Measurements from ENCODE around the gene SLC25A1. TPM values are rescaled to one million over a fixed set of nuclear protein-coding genes. Genes with fewer than 3 reads are reported as not detected.

SLC25A1 gene
- total and polyA plus RNA-seq, 2 donors (not counting 1 experiment from before 2014, with no cell fraction given), result 41.3 to 47.7 TPM

- Histone ChIP-seq H3K9me3 (ENCODE audit: control extremely low read depth in 1 of 3, control insufficient read depth in 2 of 3, insufficient read depth in 1 of 3, low read length in 2 of 3) (no peaks in the 10 kb centered on the region), H3K4me3 (ENCODE audit: control extremely low read depth in 1 of 5, extremely low read depth in 1 of 5, insufficient read depth in 1 of 5, low read depth in 2 of 5, low read length in 4 of 5) (no peak overlapping the region), H2AFZ (ENCODE audit: insufficient read depth, low read depth, low read length, poor library complexity, severe bottlenecking) (no peak overlapping the region), H3K36me3 (replicated peaks in 1 of 2; ENCODE audit: control extremely low read depth in 1 of 2, control insufficient read depth in 1 of 2, extremely low read depth in 1 of 2, insufficient read depth in 2 of 2, low read length in 1 of 2) (no peaks in the 10 kb centered on the region), H3K4me2 (replicated peaks; ENCODE audit: low read depth, low read length, poor library complexity, severe bottlenecking) (no peak overlapping the region), H3K4me1 (ENCODE audit: control insufficient read depth in 2 of 2, insufficient read depth in 2 of 2, low read length in 2 of 2) (no peaks in the 10 kb centered on the region), H3K9ac (ENCODE audit: low read length) (no peak overlapping the region), H3K79me2 (ENCODE audit: control insufficient read depth, insufficient read depth, low read length) (no peaks in the 10 kb centered on the region), H3K27me3 (replicated peaks in 1 of 4; ENCODE audit: control extremely low read depth in 1 of 4, control insufficient read depth in 3 of 4, insufficient read depth in 4 of 4, low read length in 3 of 4) (no peaks in the 10 kb centered on the region), H3K27ac (ENCODE audit: low read length in 2 of 2) (no peak overlapping the region), H4K20me1 (ENCODE audit: control insufficient read depth, insufficient read depth, low read length, poor library complexity, severe bottlenecking) (no peaks in the 10 kb centered on the region)
- WGBS (ENCODE audit: insufficient coverage), result 96% methylated on average over 5 of the region's 7 CpGs
- POLR2A ChIA-PET, result no interaction called here
- no peak overlapping the region for H3K4me3 Mint-ChIP-seq
- DNase-seq, result no peak
- H3K9me3 Mint-ChIP-seq (ENCODE audit: insufficient read depth), result no peaks in the 10 kb centered on the region
- no peaks in the 10 kb centered on the region for H3K27me3 Mint-ChIP-seq
- TF ChIP-seq EZH2 (IDR thresholded peaks at IDR 0.05; ENCODE audit: borderline replicate concordance, insufficient read depth, low read depth, low read length, poor library complexity, severe bottlenecking) (no peak), CTCF (IDR thresholded peaks at IDR 0.05) (no peak)
- intact Hi-C loops (cut with micrococcal nuclease), result no loop called here
- CTCF ChIA-PET, result no interaction called here
- no peak overlapping the region for H3K27ac Mint-ChIP-seq
- no peak for ATAC-seq (ENCODE audit: low read depth)
- H3K4me1 Mint-ChIP-seq, result no peaks in the 10 kb centered on the region
Measured at GRCh38 chr22:19224985-19225384, 46.4 kb upstream of the SLC25A1 start.

- intact Hi-C loops (cut with micrococcal nuclease), result no loop called here
- CTCF ChIA-PET, result no interaction called here
- Mint-ChIP-seq H3K27me3 (no peaks in the 10 kb centered on the region), H3K27ac (no peak overlapping the region), H3K4me1 (no peaks in the 10 kb centered on the region), H3K4me3 (no peak overlapping the region), H3K9me3 (ENCODE audit: insufficient read depth) (no peaks in the 10 kb centered on the region)
- Histone ChIP-seq H3K27ac (ENCODE audit: low read length in 2 of 2) (no peak overlapping the region), H3K4me2 (replicated peaks; ENCODE audit: low read depth, low read length, poor library complexity, severe bottlenecking) (no peak overlapping the region), H3K4me3 (ENCODE audit: control extremely low read depth in 1 of 5, extremely low read depth in 1 of 5, insufficient read depth in 1 of 5, low read depth in 2 of 5, low read length in 4 of 5) (no peak overlapping the region), H3K36me3 (replicated peaks in 1 of 2; ENCODE audit: control extremely low read depth in 1 of 2, control insufficient read depth in 1 of 2, extremely low read depth in 1 of 2, insufficient read depth in 2 of 2, low read length in 1 of 2) (no peaks in the 10 kb centered on the region), H4K20me1 (ENCODE audit: control insufficient read depth, insufficient read depth, low read length, poor library complexity, severe bottlenecking) (no peaks in the 10 kb centered on the region), H2AFZ (ENCODE audit: insufficient read depth, low read depth, low read length, poor library complexity, severe bottlenecking) (no peak overlapping the region), H3K4me1 (ENCODE audit: control insufficient read depth in 2 of 2, insufficient read depth in 2 of 2, low read length in 2 of 2) (no peaks in the 10 kb centered on the region), H3K79me2 (ENCODE audit: control insufficient read depth, insufficient read depth, low read length) (no peaks in the 10 kb centered on the region), H3K9me3 (ENCODE audit: control extremely low read depth in 1 of 3, control insufficient read depth in 2 of 3, insufficient read depth in 1 of 3, low read length in 2 of 3) (no peaks in the 10 kb centered on the region), H3K27me3 (replicated peaks in 1 of 4; ENCODE audit: control extremely low read depth in 1 of 4, control insufficient read depth in 3 of 4, insufficient read depth in 4 of 4, low read length in 3 of 4) (no peaks in the 10 kb centered on the region), H3K9ac (ENCODE audit: low read length) (no peak overlapping the region)
- WGBS (ENCODE audit: insufficient coverage), result 89% methylated on average over 3 of the region's 5 CpGs
- no peak for ATAC-seq (ENCODE audit: low read depth)
- DNase-seq, result no peak
- POLR2A ChIA-PET, result no interaction called here
- TF ChIP-seq CTCF (IDR thresholded peaks at IDR 0.05) (no peak), EZH2 (IDR thresholded peaks at IDR 0.05; ENCODE audit: borderline replicate concordance, insufficient read depth, low read depth, low read length, poor library complexity, severe bottlenecking) (no peak)
Measured at GRCh38 chr22:19224557-19224956, 46.0 kb upstream of the SLC25A1 start.
